Measurements from ENCODE around the gene RAET1E. TPM values are rescaled to one million over a fixed set of nuclear protein-coding genes. Genes with fewer than 3 reads are reported as not detected.

The RAET1E gene
- total and polyA plus RNA-seq, 9 of the 15 experiments (the other 6 are each of a cell fraction or from before 2014, with no cell fraction given), result not detected

GRCh38 chr6:149917679-149918078 is 19.8 kb upstream of the RAET1E start (continued):
- TF ChIP-seq GABPB2 (CRISPR knock-in tag; conservative IDR thresholded peaks at IDR 0.05), result no peak
- TF ChIP-seq MED1 (CRISPR knock-in tag; IDR thresholded peaks at IDR 0.05; ENCODE audit: borderline replicate concordance), result no peak
- TF ChIP-seq PHB (CRISPR knock-in tag; IDR thresholded peaks at IDR 0.05), result no peak
- no peak for TF ChIP-seq RERE (CRISPR knock-in tag; IDR thresholded peaks at IDR 0.05; ENCODE audit: borderline replicate concordance)
- TF ChIP-seq PTTG1 (tag; IDR thresholded peaks at IDR 0.05; ENCODE audit: low read depth), result no peak
- TF ChIP-seq MECOM (CRISPR knock-in tag; IDR thresholded peaks at IDR 0.05), result no peak
- no peak for TF ChIP-seq SRSF1 (IDR thresholded peaks at IDR 0.05; ENCODE audit: low read depth, low read length)
- no peak for TF ChIP-seq TFAM (CRISPR knock-in tag; conservative IDR thresholded peaks at IDR 0.05)
- no peak for TF ChIP-seq CHCHD3 (CRISPR knock-in tag; IDR thresholded peaks at IDR 0.05)
- no peak for TF ChIP-seq CHD7 (IDR thresholded peaks at IDR 0.05; ENCODE audit: low read depth, low read length)

Measured in K562 (cell line).